OCI-LY7 (cell line): ENCODE data around the gene MYBPC1. TPM values are rescaled to one million over a fixed set of nuclear protein-coding genes. Genes with fewer than 3 reads are reported as not detected.

ENCODE experiments used
- BruUV-seq: library from RNA; stranded (reverse); fragments of 400-500 nt; replicated peaks from 2 replicates; lab custom pipeline; 2021; lab: Mats Ljungman, UMichigan
- CTCF ChIA-PET: fragments of 300-600 bp; sonication (Branson Sonifier 250); formaldehyde crosslinking; loops from one replicate; lab custom pipeline; 2022; ENCODE audit warnings: antibody characterized with exemption; ENCODE audit not compliant: unreplicated experiment; lab: Charles Lee
- POLR2A ChIA-PET: fragments of 300-600 bp; sonication (Branson Sonifier 250); formaldehyde crosslinking; loops from one replicate; lab custom pipeline; 2022; ENCODE audit warnings: antibody characterized with exemption; lab: Charles Lee
- DNase-seq: peaks from one replicate; pipeline ENCODE4 v3.0.0-alpha.2; 2015; ENCODE audit warnings: low spot score
- H2AFZ ChIP-seq: fragments of 200-600 bp; sonication (generic), shearing (Covaris generic); 2 replicates; pipeline ENCODE4 v1.6.1; 2014; ENCODE audit warnings: mild to moderate bottlenecking, antibody characterized with exemption, low read length, moderate library complexity
- H3K27ac ChIP-seq: fragments of 200-600 bp; sonication (generic); 2 replicates; pipeline ENCODE4 v1.5.1; 2014; ENCODE audit warnings: mixed run types, low read depth, mild to moderate bottlenecking, moderate library complexity, low read length, inconsistent platforms; ENCODE audit not compliant: poor library complexity, severe bottlenecking
- H3K36me3 ChIP-seq: fragments of 200-600 bp; sonication (generic); 2 replicates; pipeline ENCODE4 v1.6.1; 2014; ENCODE audit warnings: mild to moderate bottlenecking, antibody characterized with exemption, low read length, moderate library complexity, mixed read lengths; ENCODE audit not compliant: insufficient read depth
- H3K4me1 ChIP-seq: fragments of 200-600 bp; sonication (generic); 2 replicates; pipeline ENCODE4 v1.5.1; 2014; ENCODE audit warnings: mild to moderate bottlenecking, low read length; ENCODE audit not compliant: insufficient read depth, poor library complexity, severe bottlenecking
- H3K4me2 ChIP-seq: fragments of 200-600 bp; sonication (generic); 2 replicates; pipeline ENCODE4 v1.6.1; 2014; ENCODE audit warnings: mild to moderate bottlenecking, low read length
- H3K4me3 ChIP-seq: fragments of 200-600 bp; sonication (generic); 2 replicates; pipeline ENCODE4 v1.5.1; 2014; ENCODE audit warnings: mild to moderate bottlenecking, low read depth, low read length; ENCODE audit not compliant: poor library complexity, severe bottlenecking
- H3K79me2 ChIP-seq: fragments of 200-600 bp; sonication (generic); 2 replicates; pipeline ENCODE4 v1.6.1; 2016; ENCODE audit warnings: low read depth, mild to moderate bottlenecking, low read length, moderate library complexity, mixed read lengths; ENCODE audit not compliant: insufficient read depth
- H3K9me2 ChIP-seq: fragments of 200-600 bp; sonication (generic); 2 replicates; pipeline ENCODE4 v1.6.1; 2016; ENCODE audit warnings: mild to moderate bottlenecking, low read length, mixed read lengths; ENCODE audit not compliant: insufficient read depth
- H3K9me3 ChIP-seq: fragments of 200-600 bp; sonication (generic); 2 replicates; pipeline ENCODE4 v1.6.1; 2014; ENCODE audit warnings: mild to moderate bottlenecking, mixed run types, low read length, mixed read lengths
- H4K20me1 ChIP-seq: fragments of 200-600 bp; sonication (generic); 2 replicates; pipeline ENCODE4 v1.6.1; 2014; ENCODE audit warnings: mild to moderate bottlenecking, antibody characterized with exemption, low read length, moderate library complexity, mixed read lengths; ENCODE audit not compliant: insufficient read depth
- CTCF ChIP-seq: fragments of 200-600 bp; sonication (generic); conservative IDR thresholded peaks from 2 replicates; pipeline ENCODE4 v1.5.1; 2014; ENCODE audit warnings: mild to moderate bottlenecking, antibody characterized with exemption, low read length, moderate library complexity, mixed read lengths
- EZH2phosphoT487 ChIP-seq: fragments of 200-600 bp; sonication (generic); IDR thresholded peaks from 2 replicates; pipeline ENCODE4 v1.6.1; 2018; ENCODE audit warnings: low read depth, borderline replicate concordance, mild to moderate bottlenecking, mixed run types, antibody characterized with exemption, low read length, moderate library complexity, mixed read lengths
- intact Hi-C: fragments of 100-400 bp; cut with micrococcal nuclease; formaldehyde crosslinking; loops from one replicate; pipeline ENCODE4 v1.10.0; 2022; ENCODE audit not compliant: unreplicated experiment
- total RNA-seq, 2 experiments: library from RNA; depleted of rRNA in 1 of 2; stranded (reverse); fragments of >200 nt in 1 of 2; shearing (Covaris generic) in 1 of 2; gene quantifications; 2 replicates each; pipeline ENCODE4 v1.2.3, GENCODE V29; 2014 to 2022

MYBPC1 gene
- total RNA-seq, 2 experiments from 2014 or later: not detected

GRCh38 chr12:101563212-101563611 lies 31.6 kb upstream of the MYBPC1 start:
- Histone ChIP-seq H2AFZ (no peak overlapping the region; the same call in 1 of the 2 replicates), H3K36me3 (no peaks in the 10 kb centered on the region), H3K4me2 (no peak overlapping the region), H3K79me2 (no peaks in the 10 kb centered on the region), H3K4me3 (no peak overlapping the region), H4K20me1 (no peaks in the 10 kb centered on the region), H3K9me2 (no peaks in the 10 kb centered on the region), H3K9me3 (no peaks in the 10 kb centered on the region), H3K27ac (no peak overlapping the region), H3K4me1 (no peaks in the 10 kb centered on the region)
- POLR2A ChIA-PET: interaction anchor here (0.9 to 1.5 kb wide), 2 partner anchors 8 to 13 kb away, joined by 3 to 6 read pairs; no protein-coding TSS in a partner anchor
- TF ChIP-seq EZH2phosphoT487 (no peak), CTCF (no peak)
- no peak for DNase-seq
- intact Hi-C loops: no loop called here
- BruUV-seq: no TSS peak
- CTCF ChIA-PET: no interaction called here

DNA sequence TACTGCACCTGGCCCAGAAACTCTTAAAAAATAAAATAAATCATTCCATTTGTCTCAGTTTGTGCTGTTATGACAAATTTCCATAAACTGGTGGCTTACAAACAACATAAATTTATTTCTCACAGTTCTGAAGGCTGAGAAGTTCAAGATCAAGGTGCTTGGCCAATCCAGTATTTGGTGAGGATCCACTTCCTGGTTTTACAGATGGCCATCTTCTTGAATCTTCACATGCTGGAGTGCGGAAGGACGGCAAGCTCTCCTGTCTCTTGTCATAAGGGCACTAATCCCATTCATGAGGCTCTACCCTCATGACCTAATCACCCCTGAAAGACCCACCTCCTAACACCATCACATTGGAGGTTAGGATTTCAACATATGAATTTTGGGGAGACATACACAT lies 29.9 kb upstream of the MYBPC1 start:
- DNase-seq: no peak
- H3K79me2 ChIP-seq: no peaks in the 10 kb centered on the region
- no peaks in the 10 kb centered on the region for H4K20me1 ChIP-seq
- no peak overlapping the region for H2AFZ ChIP-seq
- no peak overlapping the region for H3K4me2 ChIP-seq
- BruUV-seq: no TSS peak
- peaks cover 2% of the 10 kb centered on the region for H3K4me1 ChIP-seq
- intact Hi-C loops: no loop called here
- H3K36me3 ChIP-seq: no peaks in the 10 kb centered on the region
- CTCF ChIA-PET: no interaction called here
- H3K4me3 ChIP-seq: no peak overlapping the region
- TF ChIP-seq CTCF (no peak), EZH2phosphoT487 (no peak)
- H3K27ac ChIP-seq: no peak overlapping the region
- H3K9me2 ChIP-seq: no peaks in the 10 kb centered on the region
- POLR2A ChIA-PET: no interaction called here
- no peaks in the 10 kb centered on the region for H3K9me3 ChIP-seq

DNA sequence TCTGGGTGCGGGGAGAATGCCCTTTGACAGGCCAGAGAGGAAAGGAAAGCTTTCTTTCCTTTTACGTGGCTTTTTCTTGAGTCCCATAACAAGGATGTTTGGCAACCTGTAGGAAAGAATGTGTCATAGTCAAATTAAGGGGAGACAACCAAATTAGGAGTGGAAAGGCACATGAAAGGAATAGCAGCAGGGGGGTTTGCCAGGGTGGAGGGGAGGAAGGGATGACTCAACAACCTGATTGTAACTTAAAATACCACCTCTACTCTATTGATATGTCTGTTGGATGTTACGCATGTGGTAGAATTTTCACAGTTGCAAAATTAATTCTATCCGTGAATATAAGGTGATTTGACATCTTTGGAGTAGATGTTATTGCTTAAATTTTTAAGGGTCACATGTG lies 28.5 kb upstream of the MYBPC1 start:
- DNase-seq: no peak
- Histone ChIP-seq H3K9me3 (no peaks in the 10 kb centered on the region), H3K79me2 (no peaks in the 10 kb centered on the region), H4K20me1 (no peaks in the 10 kb centered on the region), H2AFZ (no peak overlapping the region), H3K36me3 (no peaks in the 10 kb centered on the region), H3K9me2 (no peaks in the 10 kb centered on the region), H3K4me2 (no peak overlapping the region), H3K4me1 (peaks cover 9% of the 10 kb centered on the region), H3K4me3 (no peak overlapping the region), H3K27ac (no peak overlapping the region)
- TF ChIP-seq EZH2phosphoT487 (no peak), CTCF (no peak)
- BruUV-seq: no TSS peak
- POLR2A ChIA-PET: interaction anchor here (0.6 to 0.7 kb wide), 2 partner anchors 88 to 604 kb away, joined by 3 read pairs; no protein-coding TSS in a partner anchor
- CTCF ChIA-PET: no interaction called here
- intact Hi-C loops: no loop called here
